ENCODE data around the gene SUGP1.

SUGP1 gene

GRCh38 chr19:19268453-19269385, 51.6 kb downstream of the SUGP1 start:
- Histone ChIP-seq H3K27ac (no peak overlapping the region), H3K4me3 (no peak overlapping the region)
- TF ChIP-seq CTCF (IDR thresholded peaks at IDR 0.05): no peak
- no peak for DNase-seq (ENCODE audit: low spot score)

GRCh38 chr19:19267305-19267704, 53.0 kb downstream of the SUGP1 start:
- no peak for DNase-seq (ENCODE audit: low spot score)
- no peak for TF ChIP-seq CTCF (IDR thresholded peaks at IDR 0.05)
- Histone ChIP-seq H3K27ac (no peak overlapping the region), H3K4me3 (no peak overlapping the region)

- H3K27ac ChIP-seq: no peak overlapping the region
- TF ChIP-seq CTCF (IDR thresholded peaks at IDR 0.05): no peak
- H3K4me3 ChIP-seq: no peak overlapping the region
- DNase-seq (ENCODE audit: low spot score): no peak
Measured at GRCh38 chr19:19263886-19264487, 56.3 kb downstream of the SUGP1 start.

- DNase-seq (ENCODE audit: low spot score): no peak
- H3K27ac ChIP-seq: no peak overlapping the region
- TF ChIP-seq CTCF (IDR thresholded peaks at IDR 0.05): no peak
- no peak overlapping the region for H3K4me3 ChIP-seq
Measured at GRCh38 chr19:19262190-19263057, 57.9 kb downstream of the SUGP1 start.

GRCh38 chr19:19261350-19262189, 58.7 kb downstream of the SUGP1 start:
- DNase-seq (ENCODE audit: low spot score): no peak
- Histone ChIP-seq H3K4me3 (peak overlapping the region; percentile 57), H3K27ac (no peak overlapping the region)
- TF ChIP-seq CTCF (IDR thresholded peaks at IDR 0.05): no peak

Data from coronary artery (tissue), 2 donors.